Vagina (tissue), 2 donors: ENCODE results near the gene NTSR1. TPM values are rescaled to one million over a fixed set of nuclear protein-coding genes. Genes with fewer than 3 reads are reported as not detected.

Experiments used
- DNase-seq, 2 donors: peaks; one replicate each; pipeline ENCODE4 v3.0.0-alpha.2; 2017; ENCODE audit errors: extremely low spot score in 2 of 2
- H3K27ac ChIP-seq: fragments of 200-600 bp; sonication (generic); one replicate; pipeline ENCODE4 v1.5.1; 2019
- H3K27me3 ChIP-seq: fragments of 200-600 bp; sonication (generic); one replicate; pipeline ENCODE4 v1.5.1; 2019
- H3K36me3 ChIP-seq, 2 donors: fragments of 200-600 bp; sonication (generic); one replicate each; pipeline ENCODE4 v1.5.1; 2017 to 2019
- H3K4me1 ChIP-seq: fragments of 200-600 bp; sonication (generic); one replicate; pipeline ENCODE4 v1.5.1; 2019
- H3K4me3 ChIP-seq, 2 donors: fragments of 200-600 bp; sonication (generic); 1 replicate in 1 of 2; 2 replicates in 1 of 2; pipeline ENCODE4 v1.5.1; 2016 to 2019
- H3K9me3 ChIP-seq: fragments of 200-600 bp; sonication (generic); one replicate; pipeline ENCODE4 v1.5.1; 2019
- POLR2A ChIP-seq, 2 donors: fragments of 450-650 bp; IDR thresholded peaks; one replicate each; pipeline ENCODE4 v1.6.1; 2017; ENCODE audit warnings: antibody characterized with exemption in 2 of 2, mild to moderate bottlenecking in 2 of 2, moderate library complexity in 2 of 2
- POLR2AphosphoS5 ChIP-seq, 2 donors: sonication (generic); formaldehyde crosslinking; IDR thresholded peaks; one replicate each; pipeline ENCODE4 v1.9.0; 2017; ENCODE audit warnings: antibody characterized with exemption in 2 of 2, mild to moderate bottlenecking in 2 of 2, low read depth in 1 of 2; ENCODE audit not compliant: insufficient read depth in 1 of 2
- intact Hi-C: fragments of 100-400 bp; cut with DNase I; formaldehyde crosslinking; loops from one replicate; pipeline ENCODE4 v1.15.1; 2023
- total RNA-seq: library from RNA; depleted of rRNA; stranded (reverse); fragments of >200 nt; gene quantifications from one replicate; pipeline ENCODE4 v1.2.3, GENCODE V29; 2016
- TF ChIP-seq, protein P1 (sequence below), 3 experiments: fragments of 450-650 bp in 2 of 3; fragments of 200-600 bp in 1 of 3; sonication (generic) in 1 of 3; IDR thresholded peaks; one replicate each; pipeline ENCODE4 v1.5.1; 2017 to 2019; ENCODE audit warnings: antibody characterized with exemption in 3 of 3, mild to moderate bottlenecking in 2 of 3, moderate library complexity in 2 of 3

Gene NTSR1
- total RNA-seq, 1 donor from 2014 or later = 0.49 TPM

DNA sequence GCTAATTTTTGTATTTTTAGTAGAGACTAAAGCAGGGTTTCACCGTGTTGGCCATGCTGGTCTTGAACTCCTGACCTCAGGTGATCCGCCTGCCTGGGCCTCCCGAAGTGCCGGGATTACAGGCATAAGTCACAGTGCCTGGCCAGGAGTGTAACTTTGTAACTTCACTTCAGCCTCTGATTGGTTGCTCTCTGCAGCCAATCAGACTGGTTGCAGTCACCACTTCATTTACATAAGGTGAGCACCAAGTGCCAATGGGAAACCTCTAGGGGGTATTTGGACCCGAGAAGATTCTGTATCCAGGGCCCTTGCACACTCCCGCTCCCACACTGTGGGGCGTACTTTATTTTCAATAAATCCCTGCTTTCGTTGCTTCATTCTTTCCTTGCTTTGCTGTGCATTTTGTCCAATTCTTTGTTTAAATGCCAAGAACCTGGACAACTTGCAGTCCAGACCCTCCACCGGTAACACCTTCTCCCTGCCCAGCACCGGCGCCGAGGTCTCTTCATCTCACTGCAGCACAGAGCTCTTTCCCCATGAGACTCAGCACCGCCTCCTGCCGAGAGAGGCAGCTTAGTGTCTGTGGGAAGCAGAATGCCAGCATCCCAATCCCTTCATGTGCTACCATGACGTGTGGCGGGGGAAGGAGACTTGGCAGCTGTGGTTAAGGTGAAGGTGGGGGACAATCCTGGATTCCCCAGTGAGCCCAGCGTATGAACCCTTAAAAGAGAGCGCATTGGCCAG, 73.7 kb downstream of the NTSR1 start:
- DNase-seq = no peak
- Histone ChIP-seq H3K27me3 (no peaks in the 10 kb centered on the region), H3K9me3 (no peaks in the 10 kb centered on the region), H3K4me3 (no peak overlapping the region), H3K36me3 (no peaks in the 10 kb centered on the region), H3K4me1 (no peaks in the 10 kb centered on the region), H3K27ac (no peak overlapping the region)
- TF ChIP-seq, protein P1, sequence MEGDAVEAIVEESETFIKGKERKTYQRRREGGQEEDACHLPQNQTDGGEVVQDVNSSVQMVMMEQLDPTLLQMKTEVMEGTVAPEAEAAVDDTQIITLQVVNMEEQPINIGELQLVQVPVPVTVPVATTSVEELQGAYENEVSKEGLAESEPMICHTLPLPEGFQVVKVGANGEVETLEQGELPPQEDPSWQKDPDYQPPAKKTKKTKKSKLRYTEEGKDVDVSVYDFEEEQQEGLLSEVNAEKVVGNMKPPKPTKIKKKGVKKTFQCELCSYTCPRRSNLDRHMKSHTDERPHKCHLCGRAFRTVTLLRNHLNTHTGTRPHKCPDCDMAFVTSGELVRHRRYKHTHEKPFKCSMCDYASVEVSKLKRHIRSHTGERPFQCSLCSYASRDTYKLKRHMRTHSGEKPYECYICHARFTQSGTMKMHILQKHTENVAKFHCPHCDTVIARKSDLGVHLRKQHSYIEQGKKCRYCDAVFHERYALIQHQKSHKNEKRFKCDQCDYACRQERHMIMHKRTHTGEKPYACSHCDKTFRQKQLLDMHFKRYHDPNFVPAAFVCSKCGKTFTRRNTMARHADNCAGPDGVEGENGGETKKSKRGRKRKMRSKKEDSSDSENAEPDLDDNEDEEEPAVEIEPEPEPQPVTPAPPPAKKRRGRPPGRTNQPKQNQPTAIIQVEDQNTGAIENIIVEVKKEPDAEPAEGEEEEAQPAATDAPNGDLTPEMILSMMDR (IDR thresholded peaks at IDR 0.05) = no peak
- TF ChIP-seq POLR2AphosphoS5 (IDR thresholded peaks at IDR 0.05; ENCODE audit: insufficient read depth in 1 of 2, low read depth in 1 of 2) (no peak), POLR2A (IDR thresholded peaks at IDR 0.05) (no peak)
- intact Hi-C loops = no loop called here

DNA sequence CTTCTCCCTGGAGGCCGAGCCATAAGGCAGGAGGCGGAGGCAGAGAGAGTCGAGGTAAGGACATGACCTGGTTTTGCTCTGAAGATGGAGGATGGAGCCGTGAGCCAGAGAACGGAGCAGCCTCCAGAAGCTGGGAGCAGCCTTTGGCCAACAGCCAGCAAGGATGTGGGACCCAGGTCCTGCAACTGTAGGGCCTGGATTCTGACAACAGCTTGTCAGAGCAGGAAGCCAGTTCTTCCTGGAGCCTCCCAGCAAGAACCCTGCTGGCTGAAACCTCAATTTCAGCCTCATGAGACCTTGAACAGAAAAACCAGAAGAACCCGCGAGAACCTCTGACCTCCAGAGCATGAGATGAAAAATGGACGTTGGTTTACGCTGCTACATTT, 74.2 kb downstream of the NTSR1 start:
- Histone ChIP-seq H3K4me3 (no peak overlapping the region), H3K9me3 (no peaks in the 10 kb centered on the region), H3K27ac (no peak overlapping the region), H3K27me3 (no peaks in the 10 kb centered on the region), H3K4me1 (no peaks in the 10 kb centered on the region), H3K36me3 (no peaks in the 10 kb centered on the region)
- intact Hi-C loops = no loop called here
- no peak for DNase-seq
- TF ChIP-seq POLR2AphosphoS5 (IDR thresholded peaks at IDR 0.05; ENCODE audit: insufficient read depth in 1 of 2, low read depth in 1 of 2) = no peak
- TF ChIP-seq POLR2A (IDR thresholded peaks at IDR 0.05) = no peak
- TF ChIP-seq, protein P1 (IDR thresholded peaks at IDR 0.05) = no peak

GRCh38 chr20:62784497-62784896, 75.9 kb downstream of the NTSR1 start:
- intact Hi-C loops = no loop called here

DNA sequence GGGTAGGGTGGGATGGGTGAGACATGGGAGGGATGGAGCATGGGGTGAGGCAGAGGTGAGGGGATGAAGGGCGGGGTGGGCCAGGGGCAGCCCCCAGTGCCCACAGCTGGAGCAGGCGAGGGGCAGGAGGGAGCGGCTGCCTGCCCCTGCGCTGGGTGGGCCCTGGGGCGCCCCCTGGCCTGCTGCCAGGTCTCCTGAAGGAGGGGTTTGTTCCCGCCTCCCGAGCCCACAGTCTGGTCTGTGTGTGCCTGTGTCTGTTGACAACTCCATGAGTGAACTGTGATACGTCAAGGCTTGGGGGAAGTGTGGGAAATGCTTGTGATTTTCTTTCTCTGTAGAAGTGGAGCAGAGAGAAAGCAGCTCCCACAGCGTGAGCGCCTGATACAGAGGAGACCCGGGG, 76.8 kb downstream of the NTSR1 start:
- intact Hi-C loops = no loop called here

More at GRCh38 chr20:62784497-62784896, 75.9 kb downstream of the NTSR1 start:
- Histone ChIP-seq H3K4me3 (no peak overlapping the region), H3K4me1 (no peaks in the 10 kb centered on the region), H3K27me3 (no peaks in the 10 kb centered on the region), H3K9me3 (no peaks in the 10 kb centered on the region), H3K36me3 (no peaks in the 10 kb centered on the region), H3K27ac (no peak overlapping the region)
- DNase-seq = no peak
- TF ChIP-seq, protein P1 (IDR thresholded peaks at IDR 0.05) = no peak
- TF ChIP-seq POLR2A (IDR thresholded peaks at IDR 0.05) (no peak), POLR2AphosphoS5 (IDR thresholded peaks at IDR 0.05; ENCODE audit: insufficient read depth in 1 of 2, low read depth in 1 of 2) (no peak)

GRCh38 chr20:62786157-62786556, 77.5 kb downstream of the NTSR1 start:
- no peaks in the 10 kb centered on the region for H3K27me3 ChIP-seq
- TF ChIP-seq POLR2A (IDR thresholded peaks at IDR 0.05) (no peak), POLR2AphosphoS5 (IDR thresholded peaks at IDR 0.05; ENCODE audit: insufficient read depth in 1 of 2, low read depth in 1 of 2) (no peak)
- TF ChIP-seq, protein P1 (IDR thresholded peaks at IDR 0.05) = no peak
- no peaks in the 10 kb centered on the region for H3K9me3 ChIP-seq
- no peak overlapping the region for H3K4me3 ChIP-seq
- H3K36me3 ChIP-seq = no peaks in the 10 kb centered on the region
- intact Hi-C loops = no loop called here
- peaks cover 1% of the 10 kb centered on the region for H3K4me1 ChIP-seq
- DNase-seq = no peak
- no peak overlapping the region for H3K27ac ChIP-seq

More for the DNA sequence above, 76.8 kb downstream of the NTSR1 start:
- Histone ChIP-seq H3K27me3 (no peaks in the 10 kb centered on the region), H3K9me3 (no peaks in the 10 kb centered on the region), H3K4me1 (no peaks in the 10 kb centered on the region), H3K4me3 (no peak overlapping the region), H3K36me3 (no peaks in the 10 kb centered on the region), H3K27ac (no peak overlapping the region)
- no peak for DNase-seq
- no peak for TF ChIP-seq POLR2A (IDR thresholded peaks at IDR 0.05)
- TF ChIP-seq POLR2AphosphoS5 (IDR thresholded peaks at IDR 0.05; ENCODE audit: insufficient read depth in 1 of 2, low read depth in 1 of 2) = no peak
- TF ChIP-seq, protein P1 (IDR thresholded peaks at IDR 0.05) = no peak
